Mesenchymal stem cell (in vitro differentiated cells and primary cell): ENCODE results near the gene CCL4.
"Not testable (repeated sequence)": the region's sequence is repeated elsewhere in the genome, so short reads cannot be mapped to it uniquely, and the experiment has no call there.

ENCODE experiments used
- DNase-seq: peaks from one replicate; pipeline ENCODE4 v3.0.0-alpha.2; 2013
- H2AFZ ChIP-seq: one replicate; pipeline ENCODE4 v1.6.1; 2013; ENCODE audit warnings: low read depth, mild to moderate bottlenecking, control low read depth, inconsistent platforms, low read length, moderate library complexity
- H2AK5ac ChIP-seq: 2 replicates; pipeline ENCODE4 v1.6.1; 2013; ENCODE audit warnings: low read length, moderate library complexity, mild to moderate bottlenecking, inconsistent platforms; ENCODE audit not compliant: severe bottlenecking
- H2BK120ac ChIP-seq: one replicate; pipeline ENCODE4 v1.6.1; 2013; ENCODE audit warnings: low read depth, mild to moderate bottlenecking, inconsistent platforms, low read length, moderate library complexity
- H2BK12ac ChIP-seq, 2 experiments: one replicate each; pipeline ENCODE4 v1.6.1; 2013; ENCODE audit warnings: inconsistent platforms in 2 of 2, low read length in 2 of 2, mild to moderate bottlenecking in 2 of 2, moderate library complexity in 2 of 2, control low read depth in 1 of 2
- H2BK15ac ChIP-seq: one replicate; pipeline ENCODE4 v1.6.1; 2013; ENCODE audit warnings: mild to moderate bottlenecking, low read depth, inconsistent platforms; ENCODE audit not compliant: poor library complexity, severe bottlenecking
- H2BK5ac ChIP-seq: 2 replicates; pipeline ENCODE4 v1.6.1; 2013; ENCODE audit warnings: low read depth, mild to moderate bottlenecking, low read length, control low read depth, inconsistent platforms; ENCODE audit not compliant: poor library complexity, severe bottlenecking
- H3K14ac ChIP-seq, 2 experiments: one replicate each; pipeline ENCODE4 v1.6.1; 2013; ENCODE audit warnings: inconsistent platforms in 2 of 2, low read length in 2 of 2, control low read depth in 1 of 2, mild to moderate bottlenecking in 1 of 2, moderate library complexity in 1 of 2
- H3K18ac ChIP-seq, 2 experiments: one replicate each; pipeline ENCODE4 v1.6.1; 2013; ENCODE audit warnings: inconsistent platforms in 2 of 2, low read length in 2 of 2, control low read depth in 1 of 2, low read depth in 1 of 2, mild to moderate bottlenecking in 1 of 2
- H3K23ac ChIP-seq, 2 experiments: one replicate each; pipeline ENCODE4 v1.6.1; 2013; ENCODE audit warnings: inconsistent platforms in 2 of 2, low read length in 2 of 2, mild to moderate bottlenecking in 2 of 2, moderate library complexity in 2 of 2, control low read depth in 1 of 2
- H3K27ac ChIP-seq: 2 replicates; pipeline ENCODE4 v1.5.1; 2013; ENCODE audit warnings: mild to moderate bottlenecking, moderate library complexity, low read length, control low read depth, inconsistent platforms; ENCODE audit not compliant: poor library complexity, severe bottlenecking
- H3K27me3 ChIP-seq, 2 experiments: 2 replicates each; pipeline versions ENCODE4 v1.6.1 to v1.7.0; 2013; ENCODE audit warnings: low read length in 2 of 2, mild to moderate bottlenecking in 2 of 2, moderate library complexity in 2 of 2, control low read depth in 1 of 2, inconsistent platforms in 1 of 2; ENCODE audit not compliant: control insufficient read depth in 1 of 2, insufficient read depth in 1 of 2
- H3K36me3 ChIP-seq, 2 experiments: 2 replicates each; pipeline versions ENCODE4 v1.6.1 to v1.7.0; 2013; ENCODE audit warnings: low read length in 2 of 2, control low read depth in 1 of 2, inconsistent platforms in 1 of 2, low read depth in 1 of 2, mild to moderate bottlenecking in 1 of 2; ENCODE audit not compliant: insufficient read depth in 2 of 2, control insufficient read depth in 1 of 2
- H3K4ac ChIP-seq, 2 experiments: one replicate each; pipeline ENCODE4 v1.6.1; 2013; ENCODE audit warnings: inconsistent platforms in 2 of 2, low read length in 2 of 2, mild to moderate bottlenecking in 2 of 2, moderate library complexity in 2 of 2, control low read depth in 1 of 2, low read depth in 1 of 2
- H3K4me1 ChIP-seq: 2 replicates; pipeline ENCODE4 v1.6.1; 2013; ENCODE audit warnings: low read depth, low read length, control low read depth; ENCODE audit not compliant: control insufficient read depth, insufficient read depth
- H3K4me2 ChIP-seq: 2 replicates; pipeline ENCODE4 v1.6.1; 2013; ENCODE audit warnings: low read length, mild to moderate bottlenecking, inconsistent platforms; ENCODE audit not compliant: poor library complexity, severe bottlenecking
- H3K4me3 ChIP-seq, 2 experiments: 2 replicates each; pipeline versions ENCODE4 v1.5.1 to v1.7.0; 2013; ENCODE audit warnings: low read length in 2 of 2, mild to moderate bottlenecking in 2 of 2, control low read depth in 1 of 2, low read depth in 1 of 2; ENCODE audit not compliant: insufficient read depth in 1 of 2
- H3K79me1 ChIP-seq: replicated peaks from 2 replicates; pipeline ENCODE4 v1.6.1; 2013; ENCODE audit warnings: mild to moderate bottlenecking, control low read depth, low read length, inconsistent platforms; ENCODE audit not compliant: poor library complexity, severe bottlenecking
- H3K9ac ChIP-seq: 2 replicates; pipeline ENCODE4 v1.7.0; 2013; ENCODE audit warnings: mild to moderate bottlenecking, low read length, moderate library complexity
- H3K9me3 ChIP-seq: 2 replicates; pipeline ENCODE4 v1.7.0; 2013; ENCODE audit warnings: mild to moderate bottlenecking, low read length; ENCODE audit not compliant: control insufficient read depth
- H4K8ac ChIP-seq: one replicate; pipeline ENCODE4 v1.6.1; 2013; ENCODE audit warnings: inconsistent platforms, mild to moderate bottlenecking, low read length, moderate library complexity
- H4K91ac ChIP-seq: one replicate; pipeline ENCODE4 v1.6.1; 2013; ENCODE audit warnings: mild to moderate bottlenecking, low read length, inconsistent platforms
- WGBS: methylation state at CpG from one replicate; pipeline ENCODE4 v1.1.7; 2013; ENCODE audit warnings: mixed read lengths; 5-methylcytosine and 5-hydroxymethylcytosine counted together

CCL4 gene

DNA sequence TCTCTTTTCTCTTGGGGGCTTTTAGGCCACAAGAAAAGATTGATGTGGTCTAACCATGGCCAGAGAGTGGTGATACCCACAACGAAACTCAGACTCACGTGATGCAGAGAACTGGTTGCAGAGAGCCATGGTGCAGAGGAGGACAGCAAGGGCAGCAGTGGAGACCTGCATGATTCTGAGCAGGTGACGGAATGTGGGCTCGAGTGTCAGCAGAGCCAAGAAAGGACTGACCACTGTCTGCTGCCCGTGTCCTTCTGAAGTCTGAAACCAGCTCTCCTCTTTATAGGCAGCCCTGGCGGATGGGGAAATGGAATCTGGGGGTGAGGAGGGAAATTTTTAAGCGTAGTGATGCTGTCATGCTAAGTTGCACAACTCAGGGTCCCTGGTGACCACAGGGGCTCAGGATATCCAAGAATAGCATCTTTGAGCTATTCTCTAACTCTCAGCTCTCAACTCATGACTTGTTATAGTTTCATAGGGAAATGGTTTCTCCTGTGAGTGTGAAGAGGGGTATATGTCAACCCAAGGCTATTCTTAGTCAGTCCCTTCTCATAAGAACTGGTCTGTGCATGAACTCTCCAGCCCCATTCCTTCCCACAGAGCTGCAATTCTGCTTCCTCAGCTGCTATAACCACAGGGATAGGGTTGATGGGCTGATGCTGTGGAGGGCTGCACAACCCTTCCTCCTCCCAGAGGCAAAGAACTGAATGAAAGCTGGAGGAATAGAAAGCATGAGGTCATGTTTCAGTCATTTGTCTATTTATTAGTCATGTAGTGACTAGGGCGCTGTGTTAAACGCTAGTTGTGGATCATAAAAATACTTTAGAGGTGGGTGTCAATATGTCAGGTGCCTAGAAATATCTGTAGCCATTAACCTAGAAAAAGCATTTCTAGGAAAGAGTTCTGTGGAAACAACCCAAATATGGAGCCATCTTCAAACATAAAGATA, 13.5 kb upstream of the CCL4 start, which contains the start of gene CCL3:
Gene CCL3, minus strand, starts transcription at position 256 of the 949 bp plus-strand sequence. Its CDS starts 85 bp downstream, at position 171.
- Histone ChIP-seq H3K27me3 (peaks cover 0 to 4% of the 10 kb centered on the region in 2 experiments), H2BK5ac (no peak within 1 kb of the TSS), H3K23ac (no peak within 1 kb of the TSS), H2BK120ac (no peak within 1 kb of the TSS), H4K91ac (no peak within 1 kb of the TSS), H3K27ac (no peak within 1 kb of the TSS), H3K4me1 (no peaks in the 10 kb centered on the region), H3K79me1 (no peaks in the 10 kb centered on the region), H2AK5ac (no peak within 1 kb of the TSS), H3K4me2 (no peak within 1 kb of the TSS), H3K36me3 (no peaks in the 10 kb centered on the region), H3K14ac (no peak within 1 kb of the TSS), H4K8ac (no peak within 1 kb of the TSS), H2BK12ac (no peak within 1 kb of the TSS), H3K18ac (no peak within 1 kb of the TSS), H3K4ac (no peak within 1 kb of the TSS), H3K9me3 (no peaks in the 10 kb centered on the region), H2BK15ac (no peak within 1 kb of the TSS), H3K4me3 (peak within 1 kb of the TSS in 1 of 2 experiments; percentile 37), H2AFZ (no peak within 1 kb of the TSS), H3K9ac (peak within 1 kb of the TSS; percentile 59)
- WGBS, result 63% methylated on average over 9 of the region's 9 CpGs
- no peak for DNase-seq

DNA sequence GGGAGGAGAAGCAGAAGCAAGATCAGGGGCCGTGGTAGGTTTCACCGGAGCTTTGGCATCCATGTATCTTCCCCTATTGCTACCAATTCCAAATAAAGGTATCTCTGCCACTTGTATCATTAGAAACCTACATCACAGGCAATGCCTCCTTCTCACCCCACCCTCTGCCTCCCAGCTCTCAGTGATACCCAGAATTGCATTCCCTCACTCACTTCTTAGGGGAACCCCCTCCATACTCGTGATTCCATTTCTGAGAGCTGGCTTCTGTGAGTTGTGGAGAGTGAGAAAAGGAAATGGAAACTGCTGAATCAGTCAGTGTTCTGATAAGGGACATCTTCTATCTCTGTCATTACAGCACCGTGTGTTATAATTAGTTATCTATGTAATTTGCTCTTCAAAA, 11.4 kb upstream of the CCL4 start:
- Histone ChIP-seq H2BK120ac (no peak overlapping the region), H3K4me3 (no peak overlapping the region), H3K4me2 (no peak overlapping the region), H2BK12ac (no peak overlapping the region), H3K14ac (no peak overlapping the region), H2AK5ac (no peak overlapping the region), H3K27ac (no peak overlapping the region), H3K4ac (no peak overlapping the region), H2BK5ac (no peak overlapping the region), H3K23ac (no peak overlapping the region), H4K91ac (no peak overlapping the region), H3K36me3 (no peaks in the 10 kb centered on the region), H2AFZ (no peak overlapping the region), H3K4me1 (no peaks in the 10 kb centered on the region), H3K9ac (no peak overlapping the region), H2BK15ac (no peak overlapping the region), H3K27me3 (peaks cover 0 to 4% of the 10 kb centered on the region in 2 experiments), H3K9me3 (no peaks in the 10 kb centered on the region), H4K8ac (no peak overlapping the region), H3K79me1 (no peaks in the 10 kb centered on the region), H3K18ac (no peak overlapping the region)
- DNase-seq, result no peak
- WGBS, result 75% methylated on average over 2 of the region's 4 CpGs

DNA sequence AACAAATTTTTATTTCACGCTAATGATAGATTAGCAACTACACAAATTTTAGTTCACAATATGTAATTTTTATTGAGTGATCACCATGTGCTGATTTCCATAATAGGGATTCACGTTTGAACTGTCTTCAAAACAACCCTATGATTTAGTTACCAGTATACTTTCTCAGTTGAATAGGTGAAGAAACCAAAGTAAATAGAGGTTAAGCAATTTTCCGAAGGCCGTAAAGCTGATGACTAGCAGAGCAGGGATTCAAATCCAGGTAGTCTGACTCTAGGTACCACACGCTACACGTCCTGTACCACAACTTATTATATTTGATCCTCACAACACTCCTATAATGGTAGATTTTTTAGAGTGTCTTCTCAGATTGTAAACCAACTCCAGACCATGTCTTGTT, 10.9 kb upstream of the CCL4 start:
- not testable (repeated sequence) for H3K4me2 ChIP-seq, H2AFZ ChIP-seq, H2BK15ac ChIP-seq, H3K9me3 ChIP-seq, H3K9ac ChIP-seq, H3K27me3 ChIP-seq, H3K4me1 ChIP-seq, DNase-seq, H3K4me3 ChIP-seq, H2AK5ac ChIP-seq, H3K4ac ChIP-seq, H2BK120ac ChIP-seq, H3K27ac ChIP-seq, H3K36me3 ChIP-seq, H3K23ac ChIP-seq, H2BK12ac ChIP-seq, H3K79me1 ChIP-seq, H4K91ac ChIP-seq, H3K14ac ChIP-seq, H2BK5ac ChIP-seq, H3K18ac ChIP-seq, H4K8ac ChIP-seq
- WGBS, result no CpG with 5 or more reads among the region's 6 CpGs

DNA sequence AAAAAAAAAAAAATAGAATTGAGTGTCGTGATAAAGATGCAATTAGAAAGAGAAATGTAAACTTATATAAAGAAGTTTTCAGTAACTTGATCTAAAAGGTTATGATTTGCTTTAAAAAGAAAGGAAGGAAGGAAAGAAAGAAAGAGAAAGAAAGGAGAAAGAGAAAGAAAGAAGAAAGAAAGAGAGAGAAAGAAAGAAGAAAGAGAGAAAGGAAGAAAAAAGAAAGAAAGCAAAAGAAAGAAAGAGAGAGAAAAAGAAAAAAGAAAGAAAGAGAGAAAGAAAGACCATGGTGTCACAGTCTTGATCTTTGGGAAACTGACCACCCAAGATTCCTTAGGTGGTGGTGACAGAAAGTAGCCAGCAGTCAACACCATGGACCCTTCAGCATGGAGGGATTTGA, 9.4 kb upstream of the CCL4 start:
- Histone ChIP-seq H2BK12ac (no peak overlapping the region), H4K8ac (no peak overlapping the region), H3K27ac (no peak overlapping the region), H3K9me3 (no peaks in the 10 kb centered on the region), H3K4ac (no peak overlapping the region), H3K4me3 (no peak overlapping the region), H2BK15ac (no peak overlapping the region), H2BK120ac (no peak overlapping the region), H2AK5ac (no peak overlapping the region), H3K4me2 (no peak overlapping the region), H2BK5ac (no peak overlapping the region), H3K79me1 (no peaks in the 10 kb centered on the region), H3K23ac (no peak overlapping the region), H3K4me1 (no peaks in the 10 kb centered on the region), H2AFZ (no peak overlapping the region), H3K14ac (no peak overlapping the region), H3K27me3 (peaks cover 0 to 4% of the 10 kb centered on the region in 2 experiments), H3K9ac (no peak overlapping the region), H3K18ac (no peak overlapping the region), H3K36me3 (no peaks in the 10 kb centered on the region), H4K91ac (no peak overlapping the region)
- WGBS, result 74% methylated on average over 1 of the region's 1 CpG
- no peak for DNase-seq
